Measurements from ENCODE around the gene SHROOM3. TPM values are rescaled to one million over a fixed set of nuclear protein-coding genes. Genes with fewer than 3 reads are reported as not detected.

The SHROOM3 gene
- total RNA-seq, 2 donors from 2014 or later, result 142 to 160 TPM

DNA sequence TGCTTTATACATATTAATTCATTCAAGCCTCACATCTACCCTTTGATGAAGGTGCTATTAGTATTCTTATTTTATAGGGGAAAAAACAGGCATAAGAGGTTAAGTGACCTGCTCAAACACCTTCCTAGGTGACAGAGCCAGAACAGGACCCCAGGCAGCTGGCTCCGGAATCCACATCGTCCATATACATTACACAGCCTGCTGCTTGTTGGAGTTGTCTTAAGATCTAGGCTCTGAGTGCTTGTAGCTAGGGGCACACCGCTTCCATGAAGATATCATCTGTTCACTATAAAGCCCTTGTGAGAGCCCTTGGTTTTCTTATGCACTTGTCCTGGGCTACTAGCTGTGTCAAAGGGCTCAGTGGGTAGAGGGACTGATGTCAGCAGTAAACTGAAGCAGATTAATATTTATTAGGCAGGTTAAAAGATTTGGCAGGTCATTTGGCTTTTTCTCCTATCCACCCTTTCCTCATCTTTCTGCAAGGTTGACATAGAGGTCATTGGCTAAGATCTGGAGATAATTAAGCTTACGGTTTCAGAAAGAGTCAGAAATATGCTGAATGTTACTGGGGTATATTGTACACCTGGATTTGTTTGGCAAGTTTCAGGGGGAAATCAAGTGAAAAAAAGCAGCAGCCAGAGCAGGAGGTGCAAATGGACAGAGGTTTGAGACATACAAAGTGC, 267.6 kb downstream of the SHROOM3 start:
- H3K4me3 ChIP-seq, result no peak overlapping the region
- peak overlapping the region; percentile 92 for H3K27ac ChIP-seq
- intact Hi-C loops (cut with DNase I), result no loop called here
- no peaks in the 10 kb centered on the region for H3K36me3 ChIP-seq
- no peak for DNase-seq
- peak overlapping the region; percentile 41 to 81 for H3K9ac ChIP-seq (ENCODE audit: low read depth in 2 of 2, low read length in 2 of 2)
- H3K9me3 ChIP-seq, result no peaks in the 10 kb centered on the region
- H3K4me1 ChIP-seq, result peaks cover 18% of the 10 kb centered on the region
- TF ChIP-seq, protein P1, sequence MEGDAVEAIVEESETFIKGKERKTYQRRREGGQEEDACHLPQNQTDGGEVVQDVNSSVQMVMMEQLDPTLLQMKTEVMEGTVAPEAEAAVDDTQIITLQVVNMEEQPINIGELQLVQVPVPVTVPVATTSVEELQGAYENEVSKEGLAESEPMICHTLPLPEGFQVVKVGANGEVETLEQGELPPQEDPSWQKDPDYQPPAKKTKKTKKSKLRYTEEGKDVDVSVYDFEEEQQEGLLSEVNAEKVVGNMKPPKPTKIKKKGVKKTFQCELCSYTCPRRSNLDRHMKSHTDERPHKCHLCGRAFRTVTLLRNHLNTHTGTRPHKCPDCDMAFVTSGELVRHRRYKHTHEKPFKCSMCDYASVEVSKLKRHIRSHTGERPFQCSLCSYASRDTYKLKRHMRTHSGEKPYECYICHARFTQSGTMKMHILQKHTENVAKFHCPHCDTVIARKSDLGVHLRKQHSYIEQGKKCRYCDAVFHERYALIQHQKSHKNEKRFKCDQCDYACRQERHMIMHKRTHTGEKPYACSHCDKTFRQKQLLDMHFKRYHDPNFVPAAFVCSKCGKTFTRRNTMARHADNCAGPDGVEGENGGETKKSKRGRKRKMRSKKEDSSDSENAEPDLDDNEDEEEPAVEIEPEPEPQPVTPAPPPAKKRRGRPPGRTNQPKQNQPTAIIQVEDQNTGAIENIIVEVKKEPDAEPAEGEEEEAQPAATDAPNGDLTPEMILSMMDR (IDR thresholded peaks at IDR 0.05), result no peak
- no peaks in the 10 kb centered on the region for H3K27me3 ChIP-seq

DNA sequence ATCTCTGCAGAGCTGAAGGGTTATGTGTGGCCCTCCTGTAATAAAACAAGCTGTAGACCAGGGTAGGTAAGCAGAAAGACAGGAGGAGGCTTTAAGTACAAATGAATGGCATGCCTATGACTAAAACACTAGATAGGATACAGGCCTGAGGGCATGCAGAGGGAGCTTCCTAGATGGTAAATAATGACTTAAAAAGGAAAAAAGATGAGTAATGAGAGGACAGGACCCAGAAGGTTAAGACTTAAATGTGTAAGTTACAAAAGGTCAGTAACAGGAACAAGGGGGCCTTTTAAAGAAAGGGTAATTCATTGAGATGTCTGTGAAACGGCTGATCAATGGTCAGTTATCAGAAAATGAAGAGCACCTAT, 268.1 kb downstream of the SHROOM3 start:
- intact Hi-C loops (cut with DNase I), result no loop called here

DNA sequence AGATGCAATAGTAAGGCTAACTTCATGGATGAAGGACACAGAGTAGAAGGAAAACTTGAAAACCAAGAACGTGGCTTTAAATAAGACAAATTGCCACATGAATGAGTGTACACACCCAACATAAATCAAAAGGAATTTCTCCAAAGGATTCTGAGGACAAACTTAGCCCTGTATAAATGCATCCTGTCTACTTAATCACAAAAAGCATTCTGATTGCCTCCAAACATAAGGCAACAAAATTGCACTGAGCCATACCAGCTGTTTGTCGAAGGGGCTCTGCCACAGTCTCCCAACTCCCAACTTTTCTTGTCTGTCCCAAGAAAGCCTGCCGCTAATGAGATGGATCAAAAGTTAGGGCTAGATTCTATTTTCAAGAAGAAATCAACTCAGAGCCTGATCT, 268.6 kb downstream of the SHROOM3 start:
- H3K36me3 ChIP-seq, result no peaks in the 10 kb centered on the region
- no peak overlapping the region for H3K4me3 ChIP-seq
- TF ChIP-seq, protein P1 (IDR thresholded peaks at IDR 0.05), result no peak
- peak overlapping the region in 1 of 2 donors; percentile 81 for H3K9ac ChIP-seq (ENCODE audit: low read depth in 2 of 2, low read length in 2 of 2)
- intact Hi-C loops (cut with DNase I), result no loop called here
- DNase-seq, result no peak
- H3K27ac ChIP-seq, result peak overlapping the region; percentile 92
- H3K4me1 ChIP-seq, result peaks cover 18% of the 10 kb centered on the region
- H3K27me3 ChIP-seq, result no peaks in the 10 kb centered on the region
- H3K9me3 ChIP-seq, result no peaks in the 10 kb centered on the region

More for the DNA sequence above, 268.1 kb downstream of the SHROOM3 start:
- Histone ChIP-seq H3K4me1 (peaks cover 18% of the 10 kb centered on the region), H3K9me3 (no peaks in the 10 kb centered on the region), H3K27ac (peak overlapping the region; percentile 92), H3K4me3 (no peak overlapping the region), H3K36me3 (no peaks in the 10 kb centered on the region), H3K27me3 (no peaks in the 10 kb centered on the region), H3K9ac (ENCODE audit: low read depth in 2 of 2, low read length in 2 of 2) (peak overlapping the region; percentile 41 to 81)
- TF ChIP-seq, protein P1 (IDR thresholded peaks at IDR 0.05), result no peak
- no peak for DNase-seq

DNA sequence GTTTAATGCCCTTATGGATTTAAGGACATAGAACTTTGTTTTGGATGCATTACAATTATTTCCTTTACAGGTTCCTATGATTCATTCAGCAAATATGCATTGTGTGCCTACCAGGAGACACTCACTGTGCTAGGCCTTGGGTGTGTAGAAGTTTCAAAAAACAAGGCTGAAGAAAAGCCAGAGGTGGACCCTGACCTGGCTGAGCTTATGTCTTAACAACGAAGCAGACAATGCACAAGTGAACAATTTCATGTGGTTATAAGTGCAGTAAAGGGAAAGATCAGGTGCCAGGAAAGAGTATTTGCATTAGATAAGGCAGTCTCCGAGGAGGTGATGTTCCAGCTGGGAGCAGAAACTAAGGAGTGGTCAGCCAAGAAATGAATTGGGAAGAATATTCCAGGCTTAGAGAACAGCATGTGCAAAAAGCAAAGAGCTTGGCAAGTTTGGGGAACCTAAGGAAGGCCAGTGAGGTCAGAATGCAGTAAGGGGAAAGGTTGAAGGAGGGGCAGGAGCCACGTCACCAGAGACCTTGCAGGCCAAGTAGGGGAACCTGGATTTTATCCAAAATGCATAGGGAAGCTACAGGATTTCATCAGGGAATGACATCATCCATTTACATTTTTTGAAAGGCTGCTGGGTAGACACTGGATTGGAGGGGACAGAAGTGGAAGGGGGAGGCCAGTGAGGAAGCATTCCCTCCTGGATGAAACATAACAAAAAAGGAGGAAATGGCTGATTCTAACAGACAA, 269.3 kb downstream of the SHROOM3 start:
- Histone ChIP-seq H3K36me3 (no peaks in the 10 kb centered on the region), H3K9ac (ENCODE audit: low read depth in 2 of 2, low read length in 2 of 2) (peak overlapping the region; percentile 48 to 81), H3K27me3 (no peaks in the 10 kb centered on the region), H3K9me3 (no peaks in the 10 kb centered on the region), H3K27ac (peak overlapping the region; percentile 92), H3K4me1 (peaks cover 18% of the 10 kb centered on the region), H3K4me3 (no peak overlapping the region)
- intact Hi-C loops (cut with DNase I), result no loop called here
- DNase-seq, result peak; percentile 78
- TF ChIP-seq, protein P1 (IDR thresholded peaks at IDR 0.05), result no peak

DNA sequence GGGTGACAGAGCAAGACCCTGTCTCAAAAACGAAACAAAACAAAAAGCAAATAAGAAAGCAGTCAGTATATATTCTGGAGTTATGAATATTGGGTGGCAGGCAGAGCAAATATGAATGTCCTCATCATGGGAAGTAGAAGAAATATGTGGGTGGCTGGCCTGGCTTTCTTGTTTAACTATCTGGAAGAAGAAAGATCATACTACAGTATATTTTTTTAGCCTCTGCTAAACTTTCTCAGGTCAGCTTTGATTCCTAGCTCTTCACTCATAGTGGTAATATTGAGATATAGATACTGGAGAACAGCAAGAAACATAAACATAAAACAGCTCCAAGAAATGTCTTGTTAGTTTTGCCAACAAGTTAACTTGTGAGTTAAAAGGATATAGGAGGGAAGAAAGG, 270.4 kb downstream of the SHROOM3 start:
- H3K4me1 ChIP-seq, result peaks cover 18% of the 10 kb centered on the region
- H3K9ac ChIP-seq (ENCODE audit: low read depth in 2 of 2, low read length in 2 of 2), result peak overlapping the region in 1 of 2 donors; percentile 81
- H3K27ac ChIP-seq, result peak overlapping the region; percentile 92

More for the DNA sequence above, 270.4 kb downstream of the SHROOM3 start:
- Histone ChIP-seq H3K36me3 (no peaks in the 10 kb centered on the region), H3K9me3 (no peaks in the 10 kb centered on the region), H3K4me3 (no peak overlapping the region), H3K27me3 (no peaks in the 10 kb centered on the region)
- DNase-seq, result no peak
- intact Hi-C loops (cut with DNase I), result no loop called here
- TF ChIP-seq, protein P1 (IDR thresholded peaks at IDR 0.05), result no peak

Data from colonic mucosa (tissue), 4 donors.